K562 (cell line): ENCODE data around the gene CREB5. TPM values are rescaled to one million over a fixed set of nuclear protein-coding genes. Genes with fewer than 3 reads are reported as not detected.

ENCODE experiments used
- ATF1 ChIP-seq, 2 experiments: fragments of 450-650 bp in 1 of 2; IDR thresholded peaks; 2 replicates each; pipeline ENCODE4 v1.6.1; 2016; ENCODE audit warnings: missing compliant biosample characterization in 1 of 2, missing genetic modification characterization in 1 of 2
- ATF2 ChIP-seq: sonication (generic); formaldehyde crosslinking; IDR thresholded peaks from 2 replicates; pipeline ENCODE4 v1.8.1; 2022; ENCODE audit warnings: missing genetic modification reagents
- ATF7 ChIP-seq: fragments of 450-650 bp; IDR thresholded peaks from 2 replicates; pipeline ENCODE4 v1.7.1; 2014; ENCODE audit warnings: mild to moderate bottlenecking, moderate library complexity
- CREB1 ChIP-seq, 2 experiments: sonication (generic) in 1 of 2; formaldehyde crosslinking in 1 of 2; IDR thresholded peaks; 2 replicates each; pipeline versions ENCODE4 v1.6.1 to v1.8.0; 2012 to 2022; ENCODE audit warnings: inconsistent platforms in 1 of 2, mild to moderate bottlenecking in 1 of 2, missing genetic modification reagents in 1 of 2, moderate library complexity in 1 of 2
- EGR1 ChIP-seq: fragments of 450-650 bp; conservative IDR thresholded peaks from 2 replicates; pipeline ENCODE4 v1.6.1; 2017; ENCODE audit warnings: mild to moderate bottlenecking
- HIVEP1 ChIP-seq: fragments of 250-450 bp; sonication (Bioruptor Pico); IDR thresholded peaks from 2 replicates; pipeline ENCODE4 v1.4.0; 2020; ENCODE audit warnings: mild to moderate bottlenecking
- HLTF ChIP-seq: fragments of 450-650 bp; IDR thresholded peaks from 2 replicates; pipeline ENCODE4 v1.6.1; 2016
- IRF9 ChIP-seq: fragments of 450-650 bp; IDR thresholded peaks from 2 replicates; pipeline ENCODE4 v1.6.1; 2016; ENCODE audit warnings: missing biosample characterization, missing genetic modification characterization
- JUND ChIP-seq, 2 experiments: IDR thresholded peaks; 2 replicates in 1 of 2; 3 replicates in 1 of 2; pipeline ENCODE4 v1.6.1; 2011; ENCODE audit warnings: borderline replicate concordance in 2 of 2, low read depth in 2 of 2, low read length in 2 of 2, improper control_type of control experiment in 1 of 2, missing biosample characterization in 1 of 2, missing genetic modification characterization in 1 of 2, missing genetic modification reagents in 1 of 2
- MEF2A ChIP-seq: IDR thresholded peaks from 2 replicates; pipeline ENCODE4 v1.6.1; 2011; ENCODE audit warnings: low read depth, mild to moderate bottlenecking, low read length, moderate library complexity; ENCODE audit not compliant: control insufficient read depth
- NEUROD1 ChIP-seq: fragments of 150-350 bp; IDR thresholded peaks from 2 replicates; pipeline ENCODE4 v1.6.1; 2014; ENCODE audit warnings: borderline replicate concordance, low read length, low read depth; ENCODE audit not compliant: partially characterized antibody
- NFXL1 ChIP-seq: fragments of 450-650 bp; formaldehyde crosslinking; IDR thresholded peaks from 2 replicates; pipeline ENCODE4 v1.4.0; 2021; ENCODE audit warnings: mild to moderate bottlenecking
- POLR2B ChIP-seq: fragments of 450-650 bp; IDR thresholded peaks from 2 replicates; pipeline ENCODE4 v1.6.1; 2018; ENCODE audit warnings: low read depth; ENCODE audit not compliant: partially characterized antibody
- POU5F1 ChIP-seq: fragments of 150-350 bp; IDR thresholded peaks from 2 replicates; pipeline ENCODE4 v1.6.1; 2014; ENCODE audit warnings: borderline replicate concordance, low read length, low read depth, mild to moderate bottlenecking; ENCODE audit not compliant: partially characterized antibody
- RAD51 ChIP-seq: fragments of 450-650 bp; IDR thresholded peaks from 2 replicates; pipeline ENCODE4 v1.7.1; 2016; ENCODE audit warnings: low read depth, mild to moderate bottlenecking, borderline replicate concordance
- SP2 ChIP-seq: IDR thresholded peaks from 2 replicates; pipeline ENCODE4 v1.6.1; 2011; ENCODE audit warnings: mild to moderate bottlenecking, low read depth, low read length, moderate library complexity; ENCODE audit not compliant: poor library complexity, severe bottlenecking; ENCODE audit errors: extremely low read depth
- TEAD2 ChIP-seq: fragments of 450-650 bp; IDR thresholded peaks from 2 replicates; pipeline ENCODE4 v1.6.1; 2016; ENCODE audit warnings: missing genetic modification characterization, control low read depth, missing compliant biosample characterization
- USF2 ChIP-seq: sonication (generic); formaldehyde crosslinking; IDR thresholded peaks from 2 replicates; pipeline ENCODE4 v1.5.0; 2020; ENCODE audit warnings: missing genetic modification reagents
- ZBTB9 ChIP-seq: fragments of 450-650 bp; formaldehyde crosslinking; IDR thresholded peaks from 2 replicates; pipeline ENCODE4 v1.4.0; 2020; ENCODE audit warnings: mild to moderate bottlenecking, moderate library complexity
- ZC3H4 ChIP-seq: sonication (generic); formaldehyde crosslinking; IDR thresholded peaks from 2 replicates; pipeline ENCODE4 v1.9.0; 2021; ENCODE audit warnings: missing genetic modification reagents, borderline replicate concordance
- ZNF3 ChIP-seq: fragments of 250-450 bp; sonication (Bioruptor Pico); IDR thresholded peaks from 2 replicates; pipeline ENCODE4 v1.5.0; 2021; ENCODE audit warnings: mild to moderate bottlenecking, moderate library complexity
- ZNF354B ChIP-seq: fragments of 250-450 bp; sonication (Bioruptor Pico); IDR thresholded peaks from 2 replicates; pipeline ENCODE4 v1.4.0; 2020
- polyA plus RNA-seq, 8 experiments: library from polyadenylated mRNA; depleted of rRNA in 4 of 8; stranded (reverse) in 5 of 8; unstranded in 3 of 8; fragments of >200 nt; fragmentation: Nextera tagmentation in 2 of 8; fragmentation: Illumina TruSeq in 1 of 8; extraction: Ambion mirVana in 2 of 8; extraction: Trizol in 1 of 8; gene quantifications; 2 replicates each; pipeline versions ENCODE4 v1.2.1 to v1.2.3, GENCODE V29; 2011 to 2014; ENCODE audit warnings: inconsistent platforms in 1 of 8, missing spikeins in 1 of 8
- total RNA-seq, 7 experiments: library from RNA; depleted of rRNA in 6 of 7; stranded (reverse); fragments of >200 nt in 6 of 7; fragmentation: Illumina TruSeq in 2 of 7; extraction: Trizol in 2 of 7; gene quantifications; 2 replicates each; pipeline versions ENCODE4 v1.2.1 to v1.2.3, GENCODE V29; 2011 to 2021; ENCODE audit warnings: low replicate concordance in 1 of 7

CREB5 gene
- total and polyA plus RNA-seq, 9 of the 15 experiments (the other 6 are each of a cell fraction or from before 2014, with no cell fraction given): 0.33 to 6.4 (median 1.8) TPM

DNA sequence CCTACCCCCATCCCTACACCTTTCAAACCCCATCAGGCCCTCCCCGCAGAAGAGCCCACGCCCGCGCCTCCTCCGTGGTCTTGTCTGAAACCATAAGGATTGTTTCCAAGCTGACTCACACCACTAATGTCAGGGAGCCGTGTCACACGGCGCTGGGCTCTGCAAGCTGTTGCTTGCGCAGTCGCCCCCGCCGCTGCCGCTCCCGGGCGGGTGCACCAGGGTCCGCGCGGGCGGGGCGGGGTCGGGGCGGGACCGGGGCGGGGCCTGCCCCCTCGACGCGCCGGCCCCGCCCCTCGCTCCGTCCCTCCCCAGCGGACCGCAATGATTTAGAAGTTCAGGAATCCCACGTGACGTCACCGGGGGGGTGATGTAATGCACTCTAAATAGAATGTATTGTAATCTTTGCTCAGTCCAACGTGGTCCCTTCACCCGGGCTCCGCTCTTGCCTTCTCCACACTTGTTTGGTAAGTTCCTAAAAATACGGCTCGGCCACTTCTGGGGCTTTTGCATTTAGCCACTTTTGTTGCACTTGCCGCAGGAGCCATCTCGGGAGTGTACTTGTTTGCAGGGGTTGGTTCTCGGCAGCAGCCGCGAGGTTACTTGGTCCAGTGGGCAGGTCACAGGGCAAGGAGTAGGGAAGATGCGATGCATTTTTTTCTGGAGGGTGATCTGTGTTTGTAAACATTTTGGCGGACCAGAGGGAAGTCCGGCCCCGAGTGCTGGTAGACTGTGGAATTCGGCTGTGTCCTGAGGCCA, 3.2 kb upstream of the CREB5 start (continued):
- TF ChIP-seq ZNF354B (CRISPR knock-in tag): no peak
- TF ChIP-seq SP2: no peak
- no peak for TF ChIP-seq HLTF
- TF ChIP-seq USF2 (CRISPR knock-in tag): no peak
- TF ChIP-seq ZC3H4: no peak
- TF ChIP-seq NEUROD1: no peak
- peak; percentile 94 for TF ChIP-seq MEF2A
- no peak for TF ChIP-seq TEAD2 (tag)
- peak; percentile 61; the same call in 1 of the 2 replicates for TF ChIP-seq CREB1 (IDR thresholded peaks at IDR 0.05)
- peak; percentile 53; the same call in 1 of the 2 replicates for TF ChIP-seq CREB1 (CRISPR knock-in tag; IDR thresholded peaks at IDR 0.05)
- TF ChIP-seq RAD51: 0 out of 2 replicates have a peak, but pooled peaks have one; percentile 27
- TF ChIP-seq POU5F1: no peak
- TF ChIP-seq NFXL1 (CRISPR knock-in tag): no peak
- no peak for TF ChIP-seq ZNF3
- no peak for TF ChIP-seq ZBTB9 (CRISPR knock-in tag)
- peak; percentile 96 for TF ChIP-seq ATF7
- no peak for TF ChIP-seq ATF1 (CRISPR knock-in tag; IDR thresholded peaks at IDR 0.05)
- peak; percentile 77 for TF ChIP-seq ATF1 (tag; IDR thresholded peaks at IDR 0.05)
- no peak for TF ChIP-seq HIVEP1 (CRISPR knock-in tag)
- peak; percentile 75; the same call in 1 of the 2 replicates for TF ChIP-seq ATF2
- TF ChIP-seq POLR2B: no peak
- peak; percentile 73 for TF ChIP-seq EGR1
- peak; percentile 93 for TF ChIP-seq JUND (IDR thresholded peaks at IDR 0.05; ENCODE audit: borderline replicate concordance, low read depth, low read length)
- peak; percentile 92 for TF ChIP-seq JUND (tag; IDR thresholded peaks at IDR 0.05; ENCODE audit: borderline replicate concordance, low read depth, low read length)
- no peak for TF ChIP-seq IRF9
